Measurements from ENCODE around the gene UMPS. TPM values are rescaled to one million over a fixed set of nuclear protein-coding genes. Genes with fewer than 3 reads are reported as not detected.

Gene UMPS
- total RNA-seq, 1 experiment from 2014 or later: 17.4 TPM

Small RNA genes lying within 50 kb of the gene (small RNA-seq; reads per million reads assigned to genes)
- gene MIR544B: not detected

Other genes with a start within 250 kb of the UMPS start
- gene ITGB5, start 156.9 kb downstream of the UMPS start, total RNA-seq (2014; rRNA removed; shearing (Covaris generic); ENCODE audit: low replicate concordance): 0.86 and 4.7 TPM in 2 replicates
- 0.07 TPM in 1 of 2 replicates, not detected in the other for gene MUC13, start 204.3 kb downstream of the UMPS start, total RNA-seq (2014; rRNA removed; shearing (Covaris generic); ENCODE audit: low replicate concordance)

Measured in Karpas-422 (cell line).